Measurements from ENCODE around the gene CIT. TPM values are rescaled to one million over a fixed set of nuclear protein-coding genes. Genes with fewer than 3 reads are reported as not detected.

CIT gene
- total RNA-seq, 1 experiment from 2014 or later = 58.9 TPM

- CTCF ChIA-PET = no interaction called here
These were observed 85.7 kb downstream of the CIT start for GRCh38 chr12:119791453-119791852.

GRCh38 chr12:119788786-119789185 lies 88.3 kb downstream of the CIT start:
- ATAC-seq (peak; percentile 73), DNase-seq (no peak)
- POLR2A ChIA-PET (ENCODE audit: unreplicated experiment) = no interaction called here
- Histone ChIP-seq H3K27me3 (ENCODE audit: low read length) (no peaks in the 10 kb centered on the region), H3K27ac (ENCODE audit: low read length) (no peak overlapping the region), H3K36me3 (ENCODE audit: low read depth, low read length) (peaks cover 17% of the 10 kb centered on the region; the same call in 1 of the 2 replicates), H2AFZ (ENCODE audit: low read length) (no peak overlapping the region), H3K4me3 (ENCODE audit: low read length) (no peak overlapping the region), H3K9me2 (replicated peaks; ENCODE audit: low read length) (no peaks in the 10 kb centered on the region), H3K9me3 (ENCODE audit: low read length) (no peaks in the 10 kb centered on the region), H3K9ac (ENCODE audit: low read length) (no peak overlapping the region), H3K79me2 (ENCODE audit: low read length) (no peaks in the 10 kb centered on the region), H3F3A (ENCODE audit: low read length, unreplicated experiment) (no peaks in the 10 kb centered on the region), H4K20me1 (ENCODE audit: low read length) (no peaks in the 10 kb centered on the region), H3K4me2 (ENCODE audit: low read length) (no peak overlapping the region), H3K4me1 (ENCODE audit: insufficient read depth, low read length) (no peaks in the 10 kb centered on the region)
- CTCF ChIA-PET = interaction anchor here (0.6 to 1.0 kb wide), 2 partner anchors 16 to 119 kb away, joined by 3 read pairs; no protein-coding TSS in a partner anchor
- BruUV-seq (replicated peaks) = no TSS peak
- intact Hi-C loops (cut with micrococcal nuclease) = no loop called here
- TF ChIP-seq EZH2 (IDR thresholded peaks at IDR 0.05; ENCODE audit: low read length, unreplicated experiment) = no peak
- TF ChIP-seq EZH2phosphoT487 (IDR thresholded peaks at IDR 0.05; ENCODE audit: borderline replicate concordance, low read length) = no peak
- no peak for TF ChIP-seq CTCF (conservative IDR thresholded peaks at IDR 0.05; ENCODE audit: low read depth, low read length)

More at GRCh38 chr12:119791453-119791852, 85.7 kb downstream of the CIT start:
- POLR2A ChIA-PET (ENCODE audit: unreplicated experiment) = no interaction called here
- intact Hi-C loops (cut with micrococcal nuclease) = no loop called here
- Histone ChIP-seq H3K4me3 (ENCODE audit: low read length) (no peak overlapping the region), H3K9ac (ENCODE audit: low read length) (no peak overlapping the region), H3K9me3 (ENCODE audit: low read length) (no peaks in the 10 kb centered on the region), H3K9me2 (replicated peaks; ENCODE audit: low read length) (no peaks in the 10 kb centered on the region), H3K79me2 (ENCODE audit: low read length) (no peaks in the 10 kb centered on the region), H3K27me3 (ENCODE audit: low read length) (no peaks in the 10 kb centered on the region), H3K4me1 (ENCODE audit: insufficient read depth, low read length) (no peaks in the 10 kb centered on the region), H2AFZ (ENCODE audit: low read length) (no peak overlapping the region), H3K4me2 (ENCODE audit: low read length) (no peak overlapping the region), H3F3A (ENCODE audit: low read length, unreplicated experiment) (no peaks in the 10 kb centered on the region), H3K27ac (ENCODE audit: low read length) (no peak overlapping the region), H4K20me1 (ENCODE audit: low read length) (no peaks in the 10 kb centered on the region), H3K36me3 (ENCODE audit: low read depth, low read length) (peaks cover 21% of the 10 kb centered on the region)
- ATAC-seq (no peak), DNase-seq (no peak)
- TF ChIP-seq EZH2phosphoT487 (IDR thresholded peaks at IDR 0.05; ENCODE audit: borderline replicate concordance, low read length) (no peak), EZH2 (IDR thresholded peaks at IDR 0.05; ENCODE audit: low read length, unreplicated experiment) (no peak), CTCF (conservative IDR thresholded peaks at IDR 0.05; ENCODE audit: low read depth, low read length) (no peak)
- BruUV-seq (replicated peaks) = no TSS peak

- intact Hi-C loops (cut with micrococcal nuclease) = no loop called here
- no peak overlapping the region for H3K9ac ChIP-seq (ENCODE audit: low read length)
- no TSS peak for BruUV-seq (replicated peaks)
These were observed 90.6 kb downstream of the CIT start for GRCh38 chr12:119786539-119786938.

More at GRCh38 chr12:119786539-119786938, 90.6 kb downstream of the CIT start:
- TF ChIP-seq CTCF (conservative IDR thresholded peaks at IDR 0.05; ENCODE audit: low read depth, low read length) = no peak
- no peak for TF ChIP-seq EZH2 (IDR thresholded peaks at IDR 0.05; ENCODE audit: low read length, unreplicated experiment)
- no peak for TF ChIP-seq EZH2phosphoT487 (IDR thresholded peaks at IDR 0.05; ENCODE audit: borderline replicate concordance, low read length)
- Histone ChIP-seq H3F3A (ENCODE audit: low read length, unreplicated experiment) (no peaks in the 10 kb centered on the region), H3K4me2 (ENCODE audit: low read length) (no peak overlapping the region), H3K36me3 (ENCODE audit: low read depth, low read length) (peaks cover 29% of the 10 kb centered on the region; the same call in 1 of the 2 replicates), H3K4me3 (ENCODE audit: low read length) (no peak overlapping the region), H4K20me1 (ENCODE audit: low read length) (no peaks in the 10 kb centered on the region), H3K27ac (ENCODE audit: low read length) (no peak overlapping the region), H3K4me1 (ENCODE audit: insufficient read depth, low read length) (no peaks in the 10 kb centered on the region), H3K9me2 (replicated peaks; ENCODE audit: low read length) (no peaks in the 10 kb centered on the region), H3K27me3 (ENCODE audit: low read length) (no peaks in the 10 kb centered on the region), H3K9me3 (ENCODE audit: low read length) (no peaks in the 10 kb centered on the region), H2AFZ (ENCODE audit: low read length) (no peak overlapping the region), H3K79me2 (ENCODE audit: low read length) (no peaks in the 10 kb centered on the region)
- CTCF ChIA-PET = interaction anchor here (0.6 kb wide), 1 partner anchor 259 kb away, joined by 6 read pairs; no protein-coding TSS in a partner anchor
- DNase-seq (no peak), ATAC-seq (no peak)
- POLR2A ChIA-PET (ENCODE audit: unreplicated experiment) = no interaction called here
